Coronary artery (tissue), 2 donors: Measurements from ENCODE around the gene MRTO4.
"Not testable (repeated sequence)": the region's sequence is repeated elsewhere in the genome, so short reads cannot be mapped to it uniquely, and the experiment has no call there.

Experiments
- DNase-seq: peaks from one replicate; pipeline ENCODE4 v3.0.0-alpha.2; 2017; ENCODE audit warnings: low spot score
- H3K27ac ChIP-seq, 2 donors: fragments of 200-600 bp; sonication (generic); one replicate each; pipeline ENCODE4 v1.5.1; 2016 to 2019
- H3K4me3 ChIP-seq: fragments of 200-600 bp; sonication (generic); 2 replicates; pipeline ENCODE4 v1.5.1; 2016; ENCODE audit warnings: mild to moderate bottlenecking, moderate library complexity
- TF ChIP-seq, protein P1 (sequence below): fragments of 200-600 bp; sonication (generic); IDR thresholded peaks from one replicate; pipeline ENCODE4 v1.5.1; 2019; ENCODE audit warnings: antibody characterized with exemption

The MRTO4 gene

DNA sequence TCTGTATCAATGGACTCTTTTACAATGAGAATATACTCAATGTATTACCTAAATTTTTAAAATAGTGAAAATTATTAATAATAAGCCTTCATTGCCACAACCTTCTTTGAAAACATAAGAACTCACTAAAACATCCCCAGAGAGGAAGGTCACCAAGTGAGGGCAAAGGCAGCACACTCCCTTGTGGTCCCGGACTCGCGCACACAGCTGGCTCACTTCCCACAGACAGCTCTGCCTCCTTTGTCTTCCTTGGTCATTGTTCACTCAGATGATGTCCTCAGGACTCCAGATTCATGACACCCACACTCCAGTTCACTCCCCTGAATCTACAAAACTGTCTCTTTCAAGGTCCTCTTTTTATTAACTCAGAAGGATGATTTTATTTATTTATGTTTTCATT lies 22.4 kb upstream of the MRTO4 start:
- TF ChIP-seq, protein P1, sequence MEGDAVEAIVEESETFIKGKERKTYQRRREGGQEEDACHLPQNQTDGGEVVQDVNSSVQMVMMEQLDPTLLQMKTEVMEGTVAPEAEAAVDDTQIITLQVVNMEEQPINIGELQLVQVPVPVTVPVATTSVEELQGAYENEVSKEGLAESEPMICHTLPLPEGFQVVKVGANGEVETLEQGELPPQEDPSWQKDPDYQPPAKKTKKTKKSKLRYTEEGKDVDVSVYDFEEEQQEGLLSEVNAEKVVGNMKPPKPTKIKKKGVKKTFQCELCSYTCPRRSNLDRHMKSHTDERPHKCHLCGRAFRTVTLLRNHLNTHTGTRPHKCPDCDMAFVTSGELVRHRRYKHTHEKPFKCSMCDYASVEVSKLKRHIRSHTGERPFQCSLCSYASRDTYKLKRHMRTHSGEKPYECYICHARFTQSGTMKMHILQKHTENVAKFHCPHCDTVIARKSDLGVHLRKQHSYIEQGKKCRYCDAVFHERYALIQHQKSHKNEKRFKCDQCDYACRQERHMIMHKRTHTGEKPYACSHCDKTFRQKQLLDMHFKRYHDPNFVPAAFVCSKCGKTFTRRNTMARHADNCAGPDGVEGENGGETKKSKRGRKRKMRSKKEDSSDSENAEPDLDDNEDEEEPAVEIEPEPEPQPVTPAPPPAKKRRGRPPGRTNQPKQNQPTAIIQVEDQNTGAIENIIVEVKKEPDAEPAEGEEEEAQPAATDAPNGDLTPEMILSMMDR = no peak
- Histone ChIP-seq H3K4me3 (no peak overlapping the region), H3K27ac (no peak overlapping the region)
- DNase-seq = no peak

DNA sequence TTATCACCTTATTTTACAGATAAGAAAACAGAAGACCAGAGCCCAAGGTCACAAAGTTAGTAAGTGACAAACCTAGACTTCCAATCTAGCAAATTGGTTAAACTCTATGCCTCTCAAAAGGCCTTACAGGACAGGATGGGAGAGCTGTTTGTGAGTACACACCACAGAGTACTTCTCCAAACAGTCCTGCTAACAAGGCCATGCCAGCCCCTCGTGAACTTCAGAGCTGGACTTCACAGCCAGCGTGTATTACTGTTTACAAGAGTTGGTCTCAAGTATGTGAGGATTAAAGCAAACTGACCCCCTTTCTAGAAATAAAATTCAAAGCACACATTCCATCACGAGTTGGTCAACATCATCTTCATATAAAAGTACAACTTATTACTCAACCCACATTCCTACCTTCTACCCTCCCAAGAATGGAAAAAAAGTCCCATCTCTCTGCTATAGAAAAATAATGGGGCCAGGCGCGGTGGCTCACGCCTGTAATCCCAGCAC lies 21.7 kb upstream of the MRTO4 start:
- no peak overlapping the region for H3K4me3 ChIP-seq
- peak; percentile 9 for DNase-seq
- TF ChIP-seq, protein P1 = no peak
- no peak overlapping the region for H3K27ac ChIP-seq

DNA sequence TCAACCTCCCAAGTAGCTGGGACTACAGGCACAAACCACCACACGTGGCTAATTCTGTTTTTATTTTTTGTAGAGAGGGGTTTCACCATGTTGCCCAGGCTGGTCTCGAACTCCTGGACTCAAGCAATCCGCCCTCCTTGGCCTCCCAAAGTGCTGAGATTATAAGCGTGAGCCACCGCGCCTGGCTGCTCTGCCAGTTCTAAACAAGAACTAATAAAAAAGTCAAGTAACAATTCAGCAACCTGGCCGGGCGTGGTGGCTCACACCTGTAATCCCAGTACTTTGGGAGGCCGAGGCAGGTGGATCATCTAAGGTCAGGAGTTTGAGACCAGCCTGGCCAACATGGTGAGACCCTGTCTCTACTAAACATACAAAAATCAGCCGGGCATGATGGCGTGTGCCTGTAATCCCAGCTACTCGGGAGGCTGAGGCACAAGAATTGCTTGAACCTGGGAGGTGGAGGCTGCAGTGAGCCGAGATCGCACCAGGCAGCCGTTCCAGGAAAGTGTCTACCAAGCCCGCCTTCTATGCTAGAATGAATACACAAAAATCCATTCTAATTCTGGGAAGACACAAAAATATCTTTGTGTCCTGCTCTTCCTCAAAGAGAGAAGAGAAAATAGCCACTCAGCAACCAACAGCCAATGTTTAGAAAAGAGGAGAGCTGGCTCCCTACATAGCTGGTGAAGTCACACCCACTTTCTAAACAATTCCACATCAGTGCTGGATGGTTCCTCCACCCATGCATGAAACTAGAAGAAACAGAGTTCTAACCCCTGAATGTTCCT lies 19.7 kb upstream of the MRTO4 start:
- peak; percentile 12 for DNase-seq
- H3K4me3 ChIP-seq, H3K27ac ChIP-seq: not testable (repeated sequence)

DNA sequence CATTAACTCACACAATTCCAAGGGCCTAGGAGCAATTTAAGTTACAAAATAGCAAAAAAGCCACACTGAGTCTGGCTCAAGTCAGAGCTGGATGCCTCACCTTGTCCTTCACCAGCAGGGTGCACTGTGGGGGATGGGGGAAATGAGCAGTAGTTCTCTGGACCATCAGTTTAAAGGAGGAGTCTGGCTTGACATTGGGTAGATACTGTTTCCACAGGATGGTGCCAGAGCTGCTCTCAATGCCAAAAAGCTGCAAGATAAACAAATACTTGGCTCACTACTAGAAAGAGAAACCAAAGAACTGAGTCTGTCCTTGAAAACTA lies 19.1 kb upstream of the MRTO4 start:
- H3K27ac ChIP-seq = no peak overlapping the region
- TF ChIP-seq, protein P1 = no peak
- no peak overlapping the region for H3K4me3 ChIP-seq
- DNase-seq = peak; percentile 49

DNA sequence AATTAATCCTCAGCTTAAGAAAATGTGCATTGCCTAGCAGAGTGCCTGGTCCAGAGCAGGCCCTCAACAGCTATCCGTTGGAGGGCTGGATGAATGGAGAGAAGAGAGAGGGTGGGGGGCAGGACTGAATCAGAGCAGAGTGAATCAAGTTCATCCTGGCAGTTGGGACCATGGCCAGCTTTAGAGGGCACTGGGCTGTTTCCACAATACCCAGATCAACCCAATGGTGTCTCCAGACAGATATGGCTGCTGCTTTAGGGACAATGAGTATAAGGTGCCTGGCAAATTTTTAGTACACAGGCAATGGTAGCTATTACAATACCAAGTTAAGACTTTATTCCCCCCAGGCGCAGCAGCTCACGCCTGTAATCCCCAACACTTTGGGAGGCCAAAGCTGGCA lies 17.4 kb upstream of the MRTO4 start:
- TF ChIP-seq, protein P1 = no peak
- no peak overlapping the region for H3K27ac ChIP-seq
- DNase-seq = no peak
- H3K4me3 ChIP-seq = no peak overlapping the region

DNA sequence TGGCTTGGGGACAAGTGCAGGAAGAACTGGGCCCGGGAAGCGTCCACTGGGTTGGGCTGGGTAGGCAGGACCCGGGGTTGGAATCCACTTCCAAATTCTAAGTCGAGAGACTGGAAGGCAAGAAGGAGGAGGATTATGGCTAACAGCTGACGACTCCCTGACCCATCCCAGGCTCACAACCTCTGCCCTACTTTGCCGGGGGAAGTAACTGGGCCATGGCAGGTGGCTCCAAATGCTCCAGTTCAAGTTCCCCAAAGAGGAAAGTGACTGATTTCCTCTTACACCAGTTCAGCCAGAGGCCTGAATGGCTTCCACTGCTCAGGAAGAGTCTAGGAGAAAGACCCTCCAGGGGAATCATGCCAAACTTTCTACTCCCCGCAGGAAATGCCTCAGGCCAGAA lies 11.7 kb upstream of the MRTO4 start:
- H3K27ac ChIP-seq = no peak overlapping the region
- TF ChIP-seq, protein P1 = no peak
- no peak for DNase-seq
- no peak overlapping the region for H3K4me3 ChIP-seq

DNA sequence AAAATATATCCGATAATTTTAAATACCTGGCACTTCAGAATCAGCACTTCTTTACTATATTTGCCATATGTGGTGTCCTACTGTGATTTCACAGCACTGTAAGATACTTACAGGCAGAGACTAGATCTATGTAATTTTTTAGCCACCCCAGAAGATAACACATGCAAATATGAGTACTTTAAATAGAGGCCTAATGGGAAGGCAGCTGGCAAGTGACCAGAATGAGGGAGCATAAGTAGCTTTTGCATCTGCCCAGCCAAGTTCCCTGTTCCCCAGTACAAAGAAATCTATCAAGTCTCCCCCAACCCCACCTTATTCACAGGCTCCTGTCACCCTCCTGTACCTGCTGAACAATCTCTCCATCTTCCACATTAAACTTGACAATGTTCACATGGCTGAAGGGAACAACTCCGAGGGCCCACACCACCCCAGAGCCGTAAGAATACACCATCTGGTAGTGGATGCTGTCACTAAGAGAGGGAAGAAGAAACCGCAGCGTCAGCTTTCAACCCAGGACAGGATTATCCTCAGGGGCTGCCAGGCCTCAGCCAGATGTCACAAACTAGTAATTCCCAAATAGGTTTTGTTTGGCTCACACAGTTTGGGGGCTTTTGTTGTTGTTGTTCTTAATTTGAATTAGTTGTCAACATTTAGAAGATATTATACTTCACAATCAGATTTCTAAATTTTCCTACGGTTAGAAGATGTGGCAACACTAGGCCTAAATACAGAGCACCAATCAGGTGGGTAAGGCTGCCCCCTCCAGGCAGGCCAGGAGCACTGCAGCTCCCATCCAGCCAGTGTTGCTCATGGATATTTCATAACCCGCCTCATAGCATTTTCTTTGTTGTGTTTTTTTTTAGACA lies 10.7 kb upstream of the MRTO4 start:
- TF ChIP-seq, protein P1 = peak; percentile 97
- H3K27ac ChIP-seq = peak overlapping the region in 1 of 2 donors; percentile 12
- DNase-seq = no peak
- H3K4me3 ChIP-seq = no peak overlapping the region
